Testis (tissue), 2 donors: ENCODE data around the gene CRISP2.

Source experiments
- POLR2A ChIP-seq: fragments of 450-650 bp; IDR thresholded peaks from one replicate; pipeline ENCODE4 v1.6.1; 2017; ENCODE audit warnings: antibody characterized with exemption, mild to moderate bottlenecking, moderate library complexity
- TF ChIP-seq, protein P1 (sequence below), 3 experiments: fragments of 450-650 bp in 2 of 3; fragments of 200-600 bp in 1 of 3; sonication (generic) in 1 of 3; IDR thresholded peaks; one replicate each; pipeline ENCODE4 v1.5.1; 2016 to 2019; ENCODE audit warnings: antibody characterized with exemption in 3 of 3, mild to moderate bottlenecking in 2 of 3, moderate library complexity in 1 of 3

DNA sequence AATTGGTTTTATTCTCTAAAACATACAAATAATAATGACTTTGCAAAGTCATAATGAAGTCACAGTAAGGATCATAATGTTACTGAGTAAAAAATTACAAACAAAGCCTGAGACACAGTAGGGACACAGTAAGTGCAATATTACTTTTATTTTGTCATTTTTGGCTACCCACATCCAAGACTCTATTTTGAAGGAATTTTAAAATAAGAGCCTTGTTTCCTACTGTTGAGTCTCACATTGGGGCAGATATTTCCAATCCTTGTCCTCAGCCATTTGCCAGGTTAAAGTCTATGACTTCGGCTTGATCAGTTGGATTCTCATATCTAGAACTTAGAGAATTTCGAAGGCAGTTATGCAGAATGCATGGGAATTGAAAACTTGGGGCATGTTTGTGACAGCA, 65.9 kb downstream of the CRISP2 start:
- TF ChIP-seq, protein P1, sequence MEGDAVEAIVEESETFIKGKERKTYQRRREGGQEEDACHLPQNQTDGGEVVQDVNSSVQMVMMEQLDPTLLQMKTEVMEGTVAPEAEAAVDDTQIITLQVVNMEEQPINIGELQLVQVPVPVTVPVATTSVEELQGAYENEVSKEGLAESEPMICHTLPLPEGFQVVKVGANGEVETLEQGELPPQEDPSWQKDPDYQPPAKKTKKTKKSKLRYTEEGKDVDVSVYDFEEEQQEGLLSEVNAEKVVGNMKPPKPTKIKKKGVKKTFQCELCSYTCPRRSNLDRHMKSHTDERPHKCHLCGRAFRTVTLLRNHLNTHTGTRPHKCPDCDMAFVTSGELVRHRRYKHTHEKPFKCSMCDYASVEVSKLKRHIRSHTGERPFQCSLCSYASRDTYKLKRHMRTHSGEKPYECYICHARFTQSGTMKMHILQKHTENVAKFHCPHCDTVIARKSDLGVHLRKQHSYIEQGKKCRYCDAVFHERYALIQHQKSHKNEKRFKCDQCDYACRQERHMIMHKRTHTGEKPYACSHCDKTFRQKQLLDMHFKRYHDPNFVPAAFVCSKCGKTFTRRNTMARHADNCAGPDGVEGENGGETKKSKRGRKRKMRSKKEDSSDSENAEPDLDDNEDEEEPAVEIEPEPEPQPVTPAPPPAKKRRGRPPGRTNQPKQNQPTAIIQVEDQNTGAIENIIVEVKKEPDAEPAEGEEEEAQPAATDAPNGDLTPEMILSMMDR (IDR thresholded peaks at IDR 0.05), result no peak
- TF ChIP-seq POLR2A, result no peak
